Stimulated activated CD4-positive, alpha-beta T cell treated with anti-CD3 and anti-CD28 coated beads, Interleukin-12 subunit alpha, Interleukin-12 subunit beta, amount 100 ng/mL, for 24 hours (primary cell): ENCODE results near the gene LRFN4.
A peak's percentile ranks its signal among the peaks of the same experiment; 100 is the strongest.

Source experiments
- DNase-seq, 2 experiments: peaks; one replicate each; pipeline ENCODE4 v3.0.0-alpha.2; 2020; ENCODE audit warnings: low read depth in 2 of 2

The LRFN4 gene

DNA sequence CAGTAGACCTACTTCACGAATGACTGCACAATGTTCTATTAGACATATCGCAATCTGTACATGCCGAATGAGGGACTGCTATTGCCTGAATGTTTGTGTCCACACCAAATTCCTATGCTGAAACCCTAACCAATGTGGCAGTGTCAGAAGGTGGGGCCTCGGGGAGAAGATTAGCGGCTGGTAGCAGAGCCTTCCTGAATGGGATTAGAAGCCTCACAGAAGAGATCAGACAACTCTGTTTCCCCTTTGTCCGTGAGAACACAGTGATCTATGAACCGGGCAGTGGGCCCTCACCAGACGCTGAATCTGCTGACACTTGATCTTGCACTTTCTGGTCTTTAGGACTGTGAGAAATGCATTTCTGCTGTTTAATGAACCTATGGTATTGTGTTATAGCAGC lies 33.1 kb downstream of the LRFN4 start:
- DNase-seq: no peak

DNA sequence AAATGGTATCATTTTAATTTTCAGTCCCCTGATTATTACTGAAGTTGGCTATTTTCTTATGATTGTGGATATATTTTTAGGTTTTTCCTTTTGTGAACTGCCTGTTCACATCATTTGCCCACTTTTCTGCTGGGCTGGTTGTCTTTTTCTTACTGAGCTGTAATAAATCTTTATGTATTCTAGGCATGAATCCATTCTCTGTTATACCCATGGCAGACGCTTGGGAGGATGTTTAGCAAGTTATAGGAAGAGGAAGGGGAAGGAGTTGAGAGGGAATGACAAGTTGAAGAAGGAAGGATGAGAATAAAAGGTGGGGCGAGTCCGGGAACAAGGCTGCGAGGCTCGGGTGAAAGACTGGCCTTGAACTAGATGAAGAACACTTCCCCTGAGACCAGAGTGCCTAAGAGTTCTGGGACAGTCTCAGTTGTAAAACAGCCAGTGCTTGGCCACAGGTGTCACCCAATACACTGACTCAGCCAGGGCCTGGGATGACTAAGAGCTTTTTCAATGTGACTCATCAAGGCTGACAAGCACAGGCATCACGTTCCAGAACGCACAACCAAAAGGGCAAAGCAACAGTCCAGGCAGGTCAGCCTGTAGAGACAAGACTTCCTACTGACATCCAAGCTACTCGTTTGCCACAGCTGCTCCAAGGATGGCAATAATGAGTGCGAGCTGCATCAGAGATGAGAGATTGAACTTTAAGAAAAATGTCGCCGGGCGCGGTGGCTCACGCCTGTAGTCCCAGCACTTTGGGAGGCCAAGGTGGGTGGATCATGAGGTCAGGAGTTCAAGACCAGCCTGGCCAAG lies 35.2 kb downstream of the LRFN4 start:
- peak; percentile 35 to 58 for DNase-seq

DNA sequence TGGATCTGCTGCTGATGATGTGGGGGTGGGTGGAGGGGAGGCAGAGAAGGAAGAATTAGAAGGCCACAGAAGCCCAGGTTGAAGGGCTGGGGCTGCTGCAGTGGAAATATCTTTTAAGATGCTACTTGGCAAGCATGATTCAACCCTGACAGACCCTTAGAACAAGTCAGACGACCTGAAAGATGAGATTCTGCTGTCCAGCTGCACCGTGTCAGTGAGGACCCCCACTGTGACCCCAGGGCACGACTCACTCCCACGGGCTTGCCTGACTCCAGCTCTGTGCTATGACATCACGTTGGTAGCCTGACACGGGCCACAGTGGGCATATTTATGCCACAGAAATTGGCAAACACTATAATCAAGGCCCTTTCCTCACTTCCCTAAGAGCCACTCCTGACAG lies 36.0 kb downstream of the LRFN4 start:
- DNase-seq: no peak

DNA sequence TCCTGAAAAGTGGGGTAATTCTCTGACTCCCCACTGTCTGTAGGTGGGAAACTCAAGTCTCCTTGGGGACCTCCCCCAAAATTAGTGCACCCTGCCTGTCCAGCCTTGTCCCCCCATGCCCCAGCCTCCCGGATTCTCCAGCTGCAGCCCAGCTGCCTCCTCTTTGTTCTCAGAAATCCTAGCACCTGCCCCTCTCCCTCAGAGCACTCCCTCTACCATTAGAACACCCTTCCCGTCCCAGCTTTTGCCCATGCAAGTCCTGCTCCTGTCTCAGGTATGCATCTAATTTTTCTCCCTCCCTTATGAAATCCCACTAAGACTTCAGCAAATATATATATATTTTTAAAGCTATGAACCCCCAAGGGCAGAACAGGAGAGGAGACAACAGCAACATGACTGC lies 37.3 kb downstream of the LRFN4 start:
- DNase-seq: no peak

DNA sequence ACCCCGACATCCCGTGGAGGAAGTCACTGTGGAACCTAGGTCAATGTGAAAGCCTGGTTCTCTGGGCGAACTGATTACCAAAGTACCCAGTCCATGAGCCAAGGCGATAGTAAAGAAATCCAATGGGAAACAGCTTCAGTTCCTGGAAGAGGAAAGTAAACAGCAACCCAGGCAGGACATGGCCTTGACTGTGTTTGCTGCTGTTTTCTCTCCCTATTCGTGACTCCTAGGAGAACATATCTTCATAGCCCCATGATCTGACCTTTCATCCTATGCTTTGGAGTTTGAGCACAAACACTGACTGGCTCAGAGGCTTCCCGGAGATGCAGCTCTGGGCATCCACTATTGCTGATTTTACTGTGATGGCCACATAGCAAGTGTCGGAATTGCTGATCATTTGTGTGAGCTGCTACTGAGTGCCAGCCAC lies 45.1 kb downstream of the LRFN4 start:
- no peak for DNase-seq

DNA sequence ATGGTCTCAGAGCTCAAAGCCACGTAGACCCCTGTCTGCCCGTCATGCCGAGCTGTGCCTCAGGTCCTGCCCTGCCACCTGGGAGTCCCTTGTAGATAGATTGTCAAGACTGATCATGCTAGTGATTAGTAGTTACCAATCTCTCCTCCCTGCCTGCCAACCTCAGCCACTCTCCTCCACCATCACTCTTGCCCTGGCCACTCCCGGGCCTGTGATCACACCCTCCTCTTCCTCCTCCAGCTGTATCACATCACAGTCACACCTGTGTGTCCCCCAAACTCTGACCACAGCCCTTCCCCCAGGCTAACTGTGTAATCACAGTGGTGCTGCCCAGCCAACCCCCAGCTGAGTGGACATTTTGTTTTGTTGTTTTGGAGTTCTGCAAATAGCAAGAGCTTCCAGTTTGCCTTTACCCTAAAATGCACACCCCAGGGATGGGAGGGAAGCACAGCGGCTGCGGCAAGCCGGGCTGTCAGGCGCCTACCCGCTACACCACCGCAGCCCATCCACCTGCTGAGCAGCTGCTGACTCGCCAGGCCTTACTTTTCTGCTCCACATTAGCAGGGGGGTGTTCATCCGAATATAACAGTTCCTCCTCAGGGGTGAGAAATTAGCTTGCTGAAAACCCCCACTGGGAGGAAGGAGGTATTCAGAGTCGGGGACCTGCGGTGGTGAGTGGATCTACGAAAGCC lies 45.8 kb downstream of the LRFN4 start:
- DNase-seq: no peak

DNA sequence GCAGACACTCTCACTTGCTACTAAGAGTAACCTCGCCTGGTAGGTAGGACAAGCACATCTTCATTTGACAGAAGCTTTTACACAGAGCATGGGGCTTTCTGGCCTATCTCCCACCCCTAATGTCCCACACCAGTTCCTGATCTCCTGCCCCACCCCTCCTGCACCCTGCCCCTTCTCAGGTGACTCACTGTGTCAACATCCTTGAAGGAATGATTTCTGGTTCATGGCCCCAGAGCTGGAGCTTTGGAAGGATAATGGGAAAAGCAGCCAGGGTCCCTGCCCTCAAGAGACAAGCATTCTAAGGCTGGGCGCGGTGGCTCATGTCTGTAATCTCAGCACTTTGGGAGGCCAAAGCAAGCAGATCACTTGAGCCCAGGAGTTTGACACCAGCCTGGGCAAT lies 47.2 kb downstream of the LRFN4 start:
- DNase-seq: no peak

DNA sequence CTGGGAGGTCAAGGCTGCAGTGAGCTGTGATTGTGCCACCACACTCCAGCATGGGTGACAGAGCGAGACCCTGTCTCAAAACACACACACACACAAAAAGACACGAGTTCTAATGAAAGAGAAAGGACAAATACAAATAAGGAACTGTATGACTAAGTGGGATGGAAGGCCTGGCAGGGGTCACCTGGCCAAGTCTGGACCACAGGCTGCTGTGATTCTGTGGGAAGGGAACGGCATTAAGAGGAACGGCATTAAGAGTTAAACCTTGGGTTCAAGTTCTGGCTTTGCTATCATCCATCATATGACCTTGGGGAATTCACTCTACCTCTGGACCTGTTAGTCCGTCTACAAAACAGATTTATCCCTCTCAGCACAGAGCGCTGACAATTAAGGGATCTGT lies 47.7 kb downstream of the LRFN4 start:
- no peak for DNase-seq

DNA sequence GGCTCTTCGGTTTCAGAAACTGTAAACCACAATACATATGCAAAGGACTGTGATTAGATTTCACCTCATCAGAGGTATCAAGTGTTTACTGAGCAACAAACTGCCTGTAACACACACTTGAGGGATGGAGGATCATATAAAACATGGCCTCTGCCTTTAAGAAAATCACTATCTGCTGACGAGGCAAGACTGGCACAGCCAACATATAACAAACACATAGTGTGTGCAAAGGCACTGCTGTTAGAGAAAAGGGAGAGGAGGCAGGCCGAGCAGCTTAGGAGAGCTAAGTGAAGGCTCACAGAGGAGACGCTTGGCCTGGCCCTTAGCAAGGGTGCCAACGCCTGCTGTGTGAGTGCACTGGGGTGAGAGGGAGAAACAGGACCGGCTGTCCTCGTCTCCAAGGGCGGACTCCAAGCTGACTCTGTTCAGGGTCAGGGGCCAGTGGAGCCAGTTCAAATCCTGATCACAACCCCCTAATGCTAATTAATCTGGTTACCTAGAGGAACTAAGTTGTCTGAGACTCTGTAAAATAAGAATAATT lies 48.2 kb downstream of the LRFN4 start:
- no peak for DNase-seq

DNA sequence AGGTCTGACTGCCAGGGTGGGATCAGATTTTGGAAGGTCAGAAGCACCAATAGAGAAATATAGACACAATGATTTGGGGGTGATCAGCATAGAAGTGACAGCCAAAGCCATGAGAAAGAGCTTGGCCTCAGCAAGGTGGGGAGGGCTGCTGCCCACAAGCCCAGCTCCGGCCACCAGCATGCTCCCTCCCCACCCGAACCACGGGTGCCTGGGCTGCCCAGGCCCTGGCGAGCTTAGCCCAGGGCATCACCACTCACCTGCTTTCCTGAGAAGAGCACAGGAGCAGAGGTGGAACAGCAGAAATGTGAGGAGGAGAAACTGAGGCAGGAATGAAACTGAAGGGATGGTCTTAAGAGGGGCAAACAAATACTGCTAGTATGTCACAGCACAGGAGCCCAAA lies 48.8 kb downstream of the LRFN4 start:
- no peak for DNase-seq

DNA sequence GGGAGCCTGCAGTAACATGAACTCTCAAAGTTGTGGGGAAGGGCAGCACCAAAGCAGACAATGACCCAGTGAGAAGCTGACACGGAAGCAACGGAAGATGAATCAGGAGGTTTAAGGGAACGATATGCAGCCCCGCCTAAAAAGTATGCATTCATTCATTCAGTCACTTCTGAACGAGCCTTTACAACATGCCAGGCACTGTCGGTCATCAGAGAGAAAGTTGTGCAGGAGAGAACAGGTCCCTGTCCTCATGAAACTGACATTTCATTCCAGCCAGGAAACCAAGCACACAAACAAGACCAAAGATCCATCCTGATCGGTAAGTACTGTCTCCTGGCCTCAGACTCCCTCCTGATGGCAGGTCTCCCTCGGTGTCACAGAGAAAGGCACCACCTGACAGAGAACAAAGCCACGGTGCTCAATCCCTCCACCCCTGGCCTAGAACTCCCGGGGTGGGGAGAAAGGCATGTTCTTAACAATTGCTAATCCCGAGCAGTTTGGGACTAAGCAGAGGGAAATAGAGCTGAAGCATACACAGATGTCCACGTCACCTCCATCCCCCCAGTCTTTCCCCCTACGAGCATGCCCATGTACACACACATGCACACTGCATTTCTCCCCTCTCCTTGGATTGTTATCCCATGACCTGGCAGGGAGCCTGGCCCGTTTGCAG lies 49.3 kb downstream of the LRFN4 start:
- DNase-seq: no peak

DNA sequence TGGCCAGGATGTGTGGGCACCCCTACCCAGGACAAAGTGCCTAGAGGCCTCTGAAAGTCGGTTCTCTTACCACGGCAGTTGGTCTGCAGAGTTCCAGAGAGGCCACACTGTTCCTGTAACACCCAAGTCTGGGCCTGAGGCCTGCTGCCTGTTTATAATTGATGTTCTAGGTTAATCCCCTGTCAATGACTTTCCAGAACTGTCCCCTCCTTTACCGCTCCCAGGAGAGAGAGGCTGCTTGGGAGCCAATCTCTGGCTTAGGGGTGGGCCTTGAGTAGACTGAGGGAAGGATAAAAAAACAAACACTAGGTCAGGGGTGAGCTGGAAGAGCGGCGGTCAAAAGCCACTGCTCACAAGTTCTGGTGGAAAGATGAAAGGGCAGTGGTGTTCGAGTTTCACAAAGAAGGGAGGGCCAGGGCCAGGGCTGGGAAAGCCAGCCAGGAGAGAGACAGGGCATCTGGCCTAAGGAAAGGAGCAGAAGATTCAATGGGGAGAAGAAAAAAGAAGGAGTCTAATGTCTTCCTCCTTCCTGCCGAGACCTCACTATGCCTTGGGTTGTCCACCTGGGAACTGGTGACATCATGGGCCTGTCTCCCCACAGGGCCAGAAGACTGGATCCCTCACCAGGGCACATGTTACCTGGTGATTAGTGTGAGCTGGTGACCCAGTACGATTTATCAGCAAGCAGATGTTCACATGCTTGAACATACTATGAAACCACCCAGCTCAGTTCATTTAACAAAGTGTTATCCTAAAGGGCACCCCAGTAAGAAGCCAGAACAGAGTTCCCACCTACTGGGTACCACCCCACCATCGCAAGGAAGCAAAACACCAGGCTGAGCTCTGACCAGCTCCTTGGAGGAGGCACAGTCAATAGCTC lies 51.1 kb downstream of the LRFN4 start:
- no peak for DNase-seq

DNA sequence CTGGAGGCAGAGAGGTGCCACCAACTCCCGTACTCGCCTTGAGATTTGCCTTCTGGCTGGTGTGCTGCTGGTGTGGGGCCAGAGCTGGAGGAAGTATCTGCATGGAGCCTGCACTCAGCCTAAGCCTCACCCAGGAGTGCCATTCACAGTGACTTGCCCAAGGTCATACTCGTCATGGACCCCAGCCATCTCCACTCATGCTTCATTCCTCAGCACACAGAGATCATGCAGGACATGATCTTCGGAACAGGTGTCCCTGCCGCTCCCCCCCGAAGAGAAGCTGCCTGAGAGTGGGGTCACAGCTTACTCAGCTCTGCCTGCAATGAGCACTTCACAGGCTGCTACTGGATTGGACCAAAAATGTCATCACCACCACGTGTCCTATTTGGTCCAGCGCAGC lies 52.3 kb downstream of the LRFN4 start:
- no peak for DNase-seq

DNA sequence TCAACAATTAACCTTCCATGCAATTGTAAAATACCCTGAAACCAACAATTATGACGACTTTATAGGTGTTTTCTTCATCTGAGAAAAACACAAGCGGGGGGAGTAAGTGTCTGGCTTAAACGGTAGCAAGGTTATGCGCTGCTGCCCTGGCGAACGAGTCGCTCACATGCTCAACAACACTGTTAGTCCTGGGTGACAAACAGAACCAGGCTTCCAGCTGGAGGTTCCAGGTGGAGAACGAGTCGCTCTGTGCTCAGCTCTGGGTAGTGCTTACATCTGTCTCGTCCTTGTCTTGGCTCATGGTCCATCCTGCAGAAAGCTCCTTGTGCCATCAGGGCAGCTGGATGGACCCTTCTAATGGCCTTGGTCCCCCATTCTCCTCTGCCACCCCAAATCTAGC lies 53.2 kb downstream of the LRFN4 start:
- DNase-seq: no peak
